GM21723 (cell line): ENCODE results near the gene C1orf116.

Experiments
- ATAC-seq: cut with Tn5 transposase; IDR thresholded peaks from one replicate; pipeline ENCODE4 v1.9.1; 2021; ENCODE audit warnings: mild to moderate bottlenecking, moderate library complexity; ENCODE audit not compliant: unreplicated experiment

C1orf116 gene

DNA sequence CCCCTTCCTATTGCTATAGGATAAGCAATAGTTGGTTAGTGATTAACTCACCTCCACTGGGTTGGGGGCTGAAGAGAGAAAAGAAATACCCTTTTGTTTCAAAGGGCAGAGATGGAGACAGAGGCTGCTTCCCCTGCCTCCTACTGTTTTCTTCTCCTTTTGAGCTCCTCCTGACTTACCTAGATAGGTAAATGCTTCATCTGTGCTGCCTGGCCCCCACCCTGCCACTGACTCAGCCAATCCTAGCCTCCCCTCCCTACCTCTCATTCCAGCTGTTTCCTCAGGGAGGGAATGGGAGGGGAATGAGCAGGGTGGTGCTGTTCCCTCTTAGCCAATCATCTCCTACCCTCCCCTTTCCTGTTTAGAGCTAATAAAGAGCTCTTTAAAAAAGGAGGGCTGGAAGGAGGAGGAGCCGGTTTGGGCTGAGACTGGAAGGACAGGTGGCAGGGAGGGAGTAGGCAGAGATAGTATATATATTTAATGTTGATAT, at the start of gene C1orf116:
Gene C1orf116, minus strand, starts transcription at position 229 of the 490 bp plus-strand sequence. CDS start 5,158 bp downstream, outside the sequence.
- ATAC-seq: no peak

DNA sequence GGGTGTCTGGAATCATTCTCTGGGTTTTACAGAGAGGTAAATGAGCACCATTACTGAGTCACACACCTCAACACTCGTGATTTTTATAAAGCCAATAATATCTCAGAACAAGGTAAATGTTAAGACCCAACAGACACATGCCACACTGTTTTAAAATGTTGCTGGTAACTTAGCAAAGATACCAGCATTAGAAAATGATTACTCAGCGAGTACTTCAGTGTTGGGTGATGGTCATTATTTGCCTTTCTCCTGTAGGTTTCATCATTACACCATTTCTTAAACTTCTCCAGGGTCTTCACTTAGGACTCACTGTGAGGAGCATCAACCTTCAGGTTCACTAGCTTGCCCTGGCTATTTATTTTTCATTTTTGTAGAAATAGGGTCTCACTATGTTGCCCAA, 49.2 kb upstream of the C1orf116 start:
- ATAC-seq: no peak

DNA sequence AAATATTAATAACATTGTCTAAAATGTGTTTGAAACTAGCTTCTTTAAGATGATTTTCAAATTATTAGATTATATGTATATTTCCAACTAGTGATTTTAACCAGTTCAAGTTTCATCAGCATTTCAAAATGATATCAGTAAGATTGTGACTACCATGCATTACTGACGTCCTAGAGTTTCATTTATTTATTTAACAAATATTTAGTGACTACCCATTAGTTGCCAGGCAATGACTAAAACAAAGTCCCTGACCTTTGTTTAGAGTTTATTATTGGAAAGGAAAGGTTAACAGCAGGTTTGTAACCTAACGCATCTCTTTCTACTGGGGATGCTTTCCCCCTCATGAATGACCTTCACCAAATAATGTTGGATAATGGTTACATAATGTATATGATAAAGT, 48.5 kb upstream of the C1orf116 start:
- ATAC-seq: no peak

DNA sequence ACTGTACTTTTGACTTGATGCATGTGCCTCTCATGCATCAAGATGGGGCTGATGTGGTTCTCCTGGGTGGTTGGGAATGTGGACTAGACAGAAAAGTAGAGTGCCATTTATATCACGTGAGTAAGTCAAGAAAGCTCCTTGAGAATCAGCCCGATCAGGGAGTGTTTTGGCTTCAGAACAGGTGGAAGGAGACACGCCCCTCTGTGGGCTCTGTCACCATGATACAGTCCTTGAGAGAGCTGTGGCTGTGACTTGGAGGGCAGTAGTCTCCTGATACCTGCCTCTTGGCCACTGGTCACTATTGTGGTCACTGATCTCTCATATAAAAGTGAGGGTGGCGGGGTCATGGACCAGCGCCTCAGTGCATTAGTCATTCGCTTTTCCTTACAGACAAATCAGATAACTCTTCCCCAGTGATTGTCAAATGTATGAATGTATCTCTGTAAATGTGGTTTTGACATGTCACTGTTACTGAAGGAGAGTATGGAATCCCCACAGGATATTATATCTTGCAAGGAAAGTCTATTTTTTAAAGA, 47.2 kb upstream of the C1orf116 start:
- ATAC-seq: no peak

DNA sequence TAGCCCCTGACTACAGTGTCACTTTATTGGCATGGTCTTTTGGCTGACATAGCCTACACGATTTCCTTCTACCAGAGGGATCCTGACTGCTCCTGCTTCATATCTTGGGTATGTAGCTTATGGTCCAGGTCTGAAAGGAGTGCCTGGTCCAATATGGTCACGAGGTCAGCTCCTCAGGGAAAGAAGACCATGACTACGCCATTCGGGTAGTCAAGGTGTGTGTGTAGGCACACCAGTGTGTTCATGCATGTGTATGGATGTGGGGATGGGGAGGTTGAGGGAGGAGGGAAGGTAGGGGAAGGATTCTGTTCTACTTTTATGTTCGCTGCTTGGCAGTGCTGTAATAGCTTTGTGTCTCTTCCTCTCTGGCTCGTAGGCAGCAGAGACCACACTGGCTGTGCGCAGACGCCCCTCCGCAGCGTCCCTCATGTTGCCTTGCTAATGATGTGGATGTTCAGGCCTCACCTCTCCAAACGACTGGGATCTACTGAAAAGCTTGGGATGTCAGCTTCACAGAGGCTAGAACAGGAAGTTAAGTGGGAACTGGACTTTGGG, 46.1 kb upstream of the C1orf116 start:
- no peak for ATAC-seq

DNA sequence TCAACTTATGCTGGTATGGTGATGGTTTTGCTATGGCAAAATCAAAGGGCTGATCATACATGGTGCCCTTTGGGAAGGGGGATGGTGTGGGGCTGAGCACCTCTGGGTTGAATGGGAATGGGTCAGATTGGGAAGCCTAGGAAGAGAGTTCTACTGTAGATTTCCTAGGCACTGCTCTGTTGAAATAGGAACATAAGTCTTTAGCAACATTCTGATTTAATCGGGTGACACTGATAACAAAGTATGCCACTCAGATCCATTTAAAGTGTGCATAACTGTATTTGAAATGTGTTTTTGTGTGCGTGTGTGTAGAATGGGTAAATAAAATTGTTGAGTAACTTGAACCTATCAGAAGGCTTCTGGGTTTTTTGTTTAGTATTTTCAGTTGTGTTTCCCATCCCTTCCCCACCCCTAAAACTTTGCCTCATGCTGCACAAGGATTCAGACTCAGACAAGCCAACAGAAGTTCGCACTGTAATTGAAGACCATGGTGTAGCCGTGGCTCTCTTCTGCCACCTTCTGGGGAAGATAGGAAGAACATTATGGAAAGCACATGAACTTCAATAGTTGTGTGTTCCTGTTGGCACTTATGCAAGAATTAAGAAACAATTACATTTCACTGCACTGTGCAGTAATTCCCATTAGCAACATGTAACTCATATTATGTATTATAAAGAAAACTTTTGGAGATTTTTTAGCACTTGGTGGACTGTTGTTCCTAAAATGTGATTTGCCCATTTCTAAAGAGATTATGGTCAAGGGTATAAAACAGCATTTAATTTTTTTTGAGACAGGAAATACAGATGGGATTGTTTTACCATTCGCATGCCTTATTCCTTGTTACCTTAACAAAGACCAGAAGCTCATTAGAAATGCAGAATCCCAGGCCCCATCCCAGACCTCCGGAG, 45.2 kb upstream of the C1orf116 start:
- ATAC-seq: peak; percentile 62

DNA sequence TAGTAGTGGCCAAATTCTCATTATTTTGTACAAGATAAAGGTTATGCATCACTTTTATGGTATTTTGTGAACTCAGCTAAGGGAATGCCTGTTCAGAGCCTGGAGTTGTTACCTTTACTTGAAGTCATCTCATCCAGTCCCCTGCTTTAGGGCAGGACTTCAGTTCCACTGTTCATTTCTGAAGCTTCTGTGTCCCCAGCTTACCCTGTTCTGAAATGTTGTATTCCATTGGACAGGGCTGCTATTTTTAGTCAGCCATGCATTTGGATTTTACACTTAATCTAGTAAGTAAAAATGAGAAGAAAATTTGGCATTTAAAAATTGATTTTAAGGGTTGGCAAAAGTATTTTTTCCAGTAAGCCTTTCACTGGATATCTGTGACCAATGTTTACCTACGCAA, 44.5 kb upstream of the C1orf116 start:
- no peak for ATAC-seq

DNA sequence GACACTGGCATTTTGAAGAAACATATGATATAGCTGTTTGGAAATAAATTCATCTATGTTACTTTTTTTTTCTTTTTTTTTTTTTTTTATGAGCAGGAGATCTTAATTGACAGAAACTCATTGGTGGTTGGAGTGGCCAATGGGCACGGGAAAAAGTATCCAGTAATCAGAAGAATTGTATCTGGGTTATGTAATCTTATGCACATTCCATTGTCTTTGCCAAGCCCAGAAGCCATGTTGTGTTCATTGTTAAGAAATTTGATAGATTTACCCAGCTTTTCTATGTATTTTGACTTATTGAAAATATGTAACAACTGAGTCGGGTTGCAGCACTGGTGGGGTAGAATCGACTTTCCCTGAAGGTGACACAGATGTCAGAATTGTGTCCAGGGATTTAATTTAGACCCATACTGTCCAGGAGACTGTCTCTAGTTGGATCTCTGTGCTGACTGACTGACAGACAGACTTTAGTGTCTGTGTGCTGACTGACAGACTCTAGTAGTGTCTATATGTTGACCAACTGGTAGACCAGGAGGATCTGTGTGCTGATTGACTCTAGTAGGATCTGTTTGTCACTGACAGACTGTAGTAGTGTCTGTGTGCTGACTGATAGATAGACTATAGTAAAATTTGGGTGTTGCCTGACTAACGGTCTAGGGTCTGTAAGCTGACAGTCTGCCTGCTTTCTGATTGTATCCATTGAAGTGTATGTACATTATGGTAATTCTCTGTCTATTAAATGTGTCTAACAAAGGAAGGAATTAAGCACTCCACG, 43.8 kb upstream of the C1orf116 start:
- no peak for ATAC-seq

DNA sequence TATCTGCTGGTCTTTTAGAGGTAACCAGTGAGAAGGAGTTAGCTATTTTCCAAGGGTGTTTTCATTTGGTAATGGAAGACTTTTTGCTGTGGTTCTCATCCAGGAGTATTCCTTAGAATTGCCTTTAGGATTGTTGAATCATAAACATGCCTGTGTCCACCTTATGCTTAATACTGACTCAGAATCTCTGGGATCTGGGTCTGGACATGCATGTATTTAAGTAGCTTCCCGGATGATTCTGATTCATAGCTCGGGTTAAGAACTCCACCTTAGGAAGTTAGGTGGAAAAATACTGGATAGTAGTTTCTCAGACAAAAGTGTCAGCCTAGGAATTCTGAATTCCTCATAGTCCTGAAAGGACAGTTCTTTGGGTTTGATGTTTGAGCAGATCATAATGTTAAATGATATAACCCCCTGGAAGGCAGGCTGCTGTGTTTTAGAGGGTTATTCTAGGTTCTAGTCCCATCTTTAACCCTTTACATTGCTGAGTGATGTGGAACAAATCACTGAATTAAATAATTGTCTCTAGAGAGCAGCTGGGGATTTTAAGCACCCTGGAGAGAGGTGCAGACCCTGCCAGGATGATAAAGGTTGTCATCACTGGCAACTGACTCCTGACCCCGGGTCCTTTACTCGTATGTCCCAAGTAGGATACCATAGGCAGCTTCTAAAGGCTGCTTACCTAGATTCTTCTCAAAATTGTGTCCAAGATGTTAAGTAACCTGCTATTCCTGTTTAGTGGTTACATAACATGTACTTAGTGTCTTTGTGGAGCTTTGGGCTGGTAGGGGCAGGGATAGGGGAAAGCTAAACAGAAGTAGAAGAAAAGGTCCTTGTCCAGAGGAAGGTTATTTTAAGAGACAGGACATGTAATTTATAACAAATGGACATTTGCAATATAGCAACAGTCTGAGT, 41.6 kb upstream of the C1orf116 start:
- no peak for ATAC-seq

DNA sequence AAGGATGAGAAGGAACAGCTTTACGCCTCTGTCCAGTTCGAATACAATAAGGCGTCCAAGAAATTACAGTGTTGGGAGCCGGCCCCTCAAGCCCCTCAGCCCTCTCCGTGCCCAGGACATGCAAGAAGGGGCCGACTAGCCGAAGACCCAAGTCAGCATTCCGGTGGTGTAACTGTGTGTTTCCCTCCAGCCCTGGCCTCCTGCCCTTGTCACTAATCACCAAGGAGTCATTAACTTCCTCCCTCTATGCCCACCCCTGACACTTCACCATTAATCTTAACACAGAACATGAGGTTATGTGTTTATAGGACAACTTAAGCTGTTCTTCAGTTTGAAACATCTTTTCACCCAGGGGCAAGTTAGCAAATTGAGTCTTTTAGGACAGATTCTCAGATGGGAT, 39.7 kb upstream of the C1orf116 start:
- ATAC-seq: no peak

DNA sequence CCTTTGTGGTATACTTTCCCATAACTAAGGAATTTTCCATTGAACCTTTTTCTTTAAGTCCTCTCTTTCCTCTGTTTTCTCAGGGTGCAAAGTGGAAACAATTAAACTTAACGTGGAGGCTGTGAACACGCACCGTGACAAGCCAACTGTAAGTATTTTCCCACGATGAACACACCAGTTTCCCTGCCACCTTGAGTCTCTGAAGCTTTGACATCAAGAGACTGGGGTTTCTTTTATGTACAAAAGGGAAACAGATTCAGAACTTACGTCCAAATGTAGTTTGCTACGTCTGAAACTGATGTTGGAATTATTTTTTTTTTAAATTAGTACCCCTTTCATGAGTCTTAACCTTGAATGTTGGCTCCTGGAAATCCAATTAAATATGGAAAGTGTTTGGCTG, 38.9 kb upstream of the C1orf116 start:
- no peak for ATAC-seq

DNA sequence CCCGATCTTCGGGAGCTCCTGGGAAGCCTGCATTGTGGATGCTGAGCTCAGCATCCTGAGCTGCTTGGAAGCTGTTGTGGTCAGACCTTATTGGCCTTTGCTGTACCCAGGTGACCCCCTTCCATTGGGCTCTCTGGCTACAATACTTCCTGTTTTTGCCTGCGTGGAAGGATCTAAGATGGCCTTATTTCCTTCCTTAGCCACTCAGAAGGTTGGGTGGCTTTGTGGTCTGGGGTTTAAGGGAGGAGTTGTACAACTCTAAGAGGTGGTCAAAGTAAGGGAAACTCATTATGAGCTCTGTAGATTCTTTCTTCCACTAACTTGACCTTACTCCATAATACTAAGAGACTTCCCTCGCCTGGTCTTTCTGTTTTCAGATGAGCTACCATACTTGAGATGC, 38.3 kb upstream of the C1orf116 start:
- no peak for ATAC-seq

DNA sequence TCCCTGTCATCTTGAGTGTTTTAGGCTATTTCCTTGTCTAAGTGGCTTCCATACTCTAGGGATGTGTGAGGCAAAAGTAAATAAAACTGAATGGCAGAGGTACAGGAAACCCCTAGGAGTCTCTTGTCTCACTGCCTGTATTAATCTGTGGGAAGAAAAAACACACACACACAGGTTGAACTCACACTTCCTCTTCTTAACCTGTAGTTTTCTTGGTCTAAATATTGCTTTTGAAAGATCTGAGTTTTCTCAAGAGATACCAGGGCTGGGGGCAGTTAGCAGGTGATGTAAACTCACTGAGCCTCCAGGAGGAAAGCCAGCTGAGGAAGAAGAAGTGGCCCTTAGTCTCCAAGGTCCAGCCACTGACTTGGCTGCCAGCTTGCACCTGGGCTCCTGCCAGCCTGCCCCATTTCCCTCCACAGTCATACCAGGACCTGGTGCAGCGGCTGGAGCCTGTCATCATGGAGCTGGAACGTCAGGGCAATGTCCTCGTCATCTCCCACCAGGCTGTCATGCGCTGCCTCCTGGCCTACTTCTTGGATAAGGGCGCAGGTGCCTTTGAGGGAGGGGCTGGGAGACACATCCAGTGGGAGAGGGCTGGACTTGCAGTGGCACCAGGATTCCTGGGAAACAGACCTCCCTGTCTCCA, 37.4 kb upstream of the C1orf116 start:
- ATAC-seq: peak; percentile 72

DNA sequence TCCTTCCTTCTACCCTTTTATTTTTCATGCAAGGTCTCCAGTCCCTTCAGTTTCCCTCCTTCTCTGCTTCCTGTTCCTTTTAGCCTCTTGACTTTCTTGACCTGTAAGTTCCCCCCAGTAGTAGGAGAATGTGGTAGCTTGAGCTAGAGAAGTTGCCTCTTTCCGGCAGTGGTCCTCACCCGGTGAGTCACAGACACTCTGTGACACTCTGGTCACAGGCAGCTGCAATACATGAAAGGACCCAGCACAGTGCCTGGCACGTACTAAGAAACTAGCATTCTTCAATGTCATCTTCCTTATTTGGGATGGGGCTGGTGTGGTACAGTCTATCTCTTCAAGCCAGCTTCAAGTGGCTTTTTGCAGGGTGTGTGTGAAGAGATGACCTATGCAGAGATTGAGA, 36.5 kb upstream of the C1orf116 start:
- no peak for ATAC-seq

DNA sequence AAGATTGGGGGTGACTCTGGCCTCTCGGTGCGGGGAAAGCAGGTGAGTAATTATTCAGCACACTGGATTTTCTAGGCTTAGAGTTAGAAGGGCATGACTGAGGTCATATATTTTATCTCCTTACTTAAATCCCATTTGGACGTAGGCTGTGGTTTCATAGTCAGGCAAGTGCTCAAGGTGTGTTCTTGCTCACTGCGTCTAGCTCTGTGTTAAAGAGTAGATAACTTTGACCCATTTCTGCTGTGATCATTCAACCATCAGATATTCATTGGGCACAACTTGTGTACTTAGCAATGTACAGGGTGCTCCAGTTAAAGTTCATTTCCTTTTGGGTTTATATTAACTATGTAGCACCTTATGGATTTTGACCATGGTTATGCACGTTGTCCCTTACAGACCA, 35.1 kb upstream of the C1orf116 start:
- no peak for ATAC-seq

DNA sequence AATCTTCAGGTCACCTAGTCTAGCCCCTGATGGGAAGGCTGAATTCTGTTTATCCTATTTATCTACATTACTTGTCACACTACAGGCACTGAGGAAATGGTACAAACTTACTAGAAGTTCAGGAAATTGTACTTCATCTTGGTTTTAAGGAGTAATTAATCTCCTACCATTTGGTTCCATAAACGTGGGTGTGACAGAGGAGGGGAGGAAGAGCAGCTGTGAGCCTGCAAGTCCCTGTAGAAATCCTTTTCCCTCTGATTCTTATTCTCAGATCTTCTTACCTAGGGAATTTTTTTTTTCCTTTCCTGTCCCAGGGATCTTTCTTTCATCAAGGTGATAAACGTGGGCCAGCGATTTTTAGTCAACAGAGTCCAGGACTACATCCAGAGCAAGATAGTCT, 34.6 kb upstream of the C1orf116 start:
- no peak for ATAC-seq

DNA sequence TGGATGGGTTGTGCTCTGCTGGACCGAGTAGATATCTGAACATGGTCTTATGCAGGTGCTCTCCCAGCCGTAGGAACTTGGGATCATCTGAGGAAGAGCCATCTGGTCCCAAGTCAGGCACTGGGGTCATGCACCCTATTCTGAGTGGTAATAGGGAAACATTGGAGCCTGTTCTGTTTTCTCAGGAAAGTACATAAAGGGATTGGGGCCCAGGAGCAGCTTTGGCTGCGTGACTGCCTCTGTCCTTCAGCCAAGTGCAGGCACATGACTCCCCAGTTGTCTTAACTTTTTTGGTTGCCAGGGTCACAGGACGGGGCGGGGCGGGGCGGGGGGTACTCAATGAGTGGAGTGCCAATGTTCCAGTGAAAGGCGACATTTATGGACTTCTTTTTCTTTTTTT, 32.0 kb upstream of the C1orf116 start:
- no peak for ATAC-seq

DNA sequence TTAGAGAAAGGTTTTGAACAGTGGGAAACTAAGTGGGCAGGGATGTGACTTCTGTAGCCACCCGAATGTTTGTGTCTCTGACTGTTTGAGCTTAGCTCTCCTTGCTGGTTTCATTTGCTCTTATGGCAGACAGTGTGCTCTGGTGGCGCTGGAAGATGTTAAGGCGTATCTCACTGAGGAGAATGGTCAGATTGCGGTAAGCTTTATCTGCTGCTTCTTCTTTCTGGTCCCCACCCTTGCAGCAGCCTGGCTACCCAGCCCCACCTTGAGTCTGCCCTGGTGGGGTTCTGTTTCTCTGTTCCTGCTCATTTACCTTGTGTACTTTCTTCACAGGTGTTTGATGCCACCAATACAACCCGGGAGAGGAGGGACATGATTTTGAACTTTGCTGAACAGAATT, 30.5 kb upstream of the C1orf116 start:
- ATAC-seq: no peak

DNA sequence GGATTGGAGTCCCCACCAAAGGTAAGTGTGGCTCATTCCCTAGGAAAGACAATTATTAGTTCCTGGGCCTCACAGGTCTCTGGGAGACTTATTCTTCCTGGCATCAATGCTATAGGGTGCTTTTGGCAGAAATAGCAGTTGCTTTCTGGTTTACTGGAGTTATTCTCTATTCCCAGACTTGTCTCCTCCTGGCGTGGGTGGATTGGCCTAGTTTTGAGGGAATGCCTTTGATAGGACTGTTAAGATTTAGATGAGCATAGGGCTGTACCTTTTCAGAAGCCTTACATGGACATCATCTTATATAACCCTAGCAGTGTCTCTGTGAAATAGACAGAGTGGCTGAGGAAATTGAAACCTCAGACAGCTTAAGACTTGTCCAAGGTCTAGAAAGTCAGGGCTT, 29.5 kb upstream of the C1orf116 start:
- no peak for ATAC-seq

DNA sequence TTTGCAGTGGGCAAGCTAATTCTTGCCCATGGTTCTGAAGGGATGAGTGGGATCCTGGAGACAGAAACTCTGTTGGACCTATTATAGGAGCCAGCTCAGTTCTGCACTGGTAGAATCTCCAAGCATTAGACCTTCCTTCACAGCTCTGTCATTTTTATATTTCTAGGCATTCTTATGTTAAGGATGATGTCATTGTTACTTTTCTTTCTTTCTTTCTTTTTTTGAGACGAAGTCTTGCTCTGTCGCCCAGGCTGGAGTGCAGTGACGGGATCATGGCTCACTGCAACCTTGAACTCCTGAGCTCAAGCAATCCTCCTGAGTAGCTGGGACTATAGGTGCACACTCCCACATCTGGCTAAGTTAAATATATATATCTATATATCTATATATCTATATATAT, 28.0 kb upstream of the C1orf116 start:
- no peak for ATAC-seq
